ENCODE measurements around the gene MCU.
A peak's percentile ranks its signal among the peaks of the same experiment; 100 is the strongest.
"Not testable (repeated sequence)": the region's sequence is repeated elsewhere in the genome, so short reads cannot be mapped to it uniquely, and the experiment has no call there.

Gene MCU

GRCh38 chr10:72851509-72851908 is 159.6 kb downstream of the MCU start:
- no peak for DNase-seq

GRCh38 chr10:72852508-72852907 is 160.6 kb downstream of the MCU start:
- DNase-seq: peak; percentile 36 to 49

- no peak for DNase-seq
Observed at GRCh38 chr10:72855129-72855528, 163.2 kb downstream of the MCU start.

- no peak for DNase-seq
Observed at GRCh38 chr10:72855790-72856189, 163.8 kb downstream of the MCU start.

GRCh38 chr10:72858067-72858466 is 166.1 kb downstream of the MCU start:
- DNase-seq: no peak

GRCh38 chr10:72862957-72863356 is 171.0 kb downstream of the MCU start:
- DNase-seq: no peak

- DNase-seq: peak; percentile 35 to 44
Observed at GRCh38 chr10:72875250-72876055, 183.5 kb downstream of the MCU start.

GRCh38 chr10:72879245-72879644 is 187.3 kb downstream of the MCU start:
- no peak for DNase-seq

- DNase-seq: no peak
Observed at GRCh38 chr10:72881291-72881690, 189.3 kb downstream of the MCU start.

- DNase-seq: no peak
Observed at GRCh38 chr10:72883861-72884260, 191.9 kb downstream of the MCU start.

GRCh38 chr10:72885953-72886352 is 194.0 kb downstream of the MCU start:
- DNase-seq: no peak

GRCh38 chr10:72886621-72887020 is 194.7 kb downstream of the MCU start:
- no peak for DNase-seq

- DNase-seq: no peak
Observed at GRCh38 chr10:72887043-72887442, 195.1 kb downstream of the MCU start.

GRCh38 chr10:72888151-72888638 is 196.3 kb downstream of the MCU start:
- no peak for DNase-seq

GRCh38 chr10:72889391-72889831 is 197.5 kb downstream of the MCU start:
- no peak for DNase-seq

- DNase-seq: no peak
Observed at GRCh38 chr10:72890086-72890485, 198.1 kb downstream of the MCU start.

GRCh38 chr10:72893136-72893798 is 201.3 kb downstream of the MCU start, which contains the start of gene OIT3:
TSS of gene OIT3 (plus strand) at chr10:72893739. CDS start at chr10:72893799, 60 bp downstream.
- DNase-seq: no peak

GRCh38 chr10:72895236-72895850 is 203.4 kb downstream of the MCU start:
- DNase-seq: no peak

GRCh38 chr10:72898616-72899015 is 206.7 kb downstream of the MCU start:
- DNase-seq: no peak

- DNase-seq: no peak
Observed at GRCh38 chr10:72899545-72899944, 207.6 kb downstream of the MCU start.

GRCh38 chr10:72903941-72904446 is 212.1 kb downstream of the MCU start:
- DNase-seq: not testable (repeated sequence)

- no peak for DNase-seq
Observed at GRCh38 chr10:72904806-72905205, 212.9 kb downstream of the MCU start.

GRCh38 chr10:72906446-72906845 is 214.5 kb downstream of the MCU start:
- no peak for DNase-seq

Data from AML-193 (cell line).